SK-N-SH (cell line): ENCODE measurements around the gene KCNAB1.

Experiments used
- CHD2 ChIP-seq: fragments of 150-350 bp; IDR thresholded peaks from 2 replicates; pipeline ENCODE4 v1.6.1; 2018; ENCODE audit warnings: low read length; ENCODE audit not compliant: partially characterized antibody
- ELF1 ChIP-seq: IDR thresholded peaks from 2 replicates; pipeline ENCODE4 v1.4.0; 2012
- EP300 ChIP-seq, 2 experiments: IDR thresholded peaks; 2 replicates each; pipeline versions ENCODE4 v1.4.0 to v1.6.1; 2012; ENCODE audit warnings: borderline replicate concordance in 1 of 2, low read depth in 1 of 2, low read length in 1 of 2
- RFX5 ChIP-seq: IDR thresholded peaks from 2 replicates; pipeline ENCODE4 v1.6.1; 2012; ENCODE audit warnings: mild to moderate bottlenecking, improper control_type of control experiment, low read length
- SIN3A ChIP-seq: IDR thresholded peaks from 2 replicates; pipeline ENCODE4 v1.6.1; 2012; ENCODE audit warnings: low read depth, mild to moderate bottlenecking, low read length, moderate library complexity, borderline replicate concordance
- SMC3 ChIP-seq: IDR thresholded peaks from 2 replicates; pipeline ENCODE4 v1.6.1; 2012; ENCODE audit warnings: low read depth, low read length, improper control_type of control experiment
- TCF12 ChIP-seq: IDR thresholded peaks from 2 replicates; pipeline ENCODE4 v1.4.0; 2012
- TF ChIP-seq, protein P1 (sequence below): fragments of 200-600 bp; sonication (generic); IDR thresholded peaks from 2 replicates; pipeline ENCODE4 v1.6.1; 2017; ENCODE audit warnings: antibody characterized with exemption, mild to moderate bottlenecking, moderate library complexity
- TF ChIP-seq, protein P2 (sequence below): IDR thresholded peaks from 2 replicates; pipeline ENCODE4 v1.4.0; 2012; ENCODE audit warnings: low read depth
- TF ChIP-seq, protein P3 (sequence below): fragments of 150-350 bp; IDR thresholded peaks from 2 replicates; pipeline ENCODE4 v1.6.1; 2016; ENCODE audit warnings: mild to moderate bottlenecking, low read depth, low read length

DNA sequence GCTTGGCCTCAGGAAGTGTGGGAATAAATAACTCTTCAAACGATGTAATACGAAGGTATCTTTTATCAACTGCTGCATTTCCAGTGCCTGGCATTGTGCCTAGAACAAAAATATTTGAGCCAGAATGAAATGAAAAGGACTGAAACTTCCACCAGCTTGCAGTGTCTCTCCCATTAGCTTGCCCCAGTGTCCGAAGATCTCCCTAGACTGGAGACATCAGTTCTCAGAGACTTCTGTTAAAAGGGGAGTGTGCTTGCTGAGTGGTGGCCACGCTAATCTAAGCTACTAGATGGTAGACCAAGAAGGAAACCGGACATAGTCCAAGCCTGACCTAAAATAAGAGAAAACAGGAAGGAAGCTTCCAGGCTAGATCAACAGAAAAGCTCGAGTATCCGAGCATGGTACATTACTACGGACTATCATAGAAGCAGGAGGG, 28.6 kb downstream of the KCNAB1 start:
- TF ChIP-seq, protein P1, sequence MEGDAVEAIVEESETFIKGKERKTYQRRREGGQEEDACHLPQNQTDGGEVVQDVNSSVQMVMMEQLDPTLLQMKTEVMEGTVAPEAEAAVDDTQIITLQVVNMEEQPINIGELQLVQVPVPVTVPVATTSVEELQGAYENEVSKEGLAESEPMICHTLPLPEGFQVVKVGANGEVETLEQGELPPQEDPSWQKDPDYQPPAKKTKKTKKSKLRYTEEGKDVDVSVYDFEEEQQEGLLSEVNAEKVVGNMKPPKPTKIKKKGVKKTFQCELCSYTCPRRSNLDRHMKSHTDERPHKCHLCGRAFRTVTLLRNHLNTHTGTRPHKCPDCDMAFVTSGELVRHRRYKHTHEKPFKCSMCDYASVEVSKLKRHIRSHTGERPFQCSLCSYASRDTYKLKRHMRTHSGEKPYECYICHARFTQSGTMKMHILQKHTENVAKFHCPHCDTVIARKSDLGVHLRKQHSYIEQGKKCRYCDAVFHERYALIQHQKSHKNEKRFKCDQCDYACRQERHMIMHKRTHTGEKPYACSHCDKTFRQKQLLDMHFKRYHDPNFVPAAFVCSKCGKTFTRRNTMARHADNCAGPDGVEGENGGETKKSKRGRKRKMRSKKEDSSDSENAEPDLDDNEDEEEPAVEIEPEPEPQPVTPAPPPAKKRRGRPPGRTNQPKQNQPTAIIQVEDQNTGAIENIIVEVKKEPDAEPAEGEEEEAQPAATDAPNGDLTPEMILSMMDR: no peak
- TF ChIP-seq TCF12 (no peak), CHD2 (no peak), ELF1 (no peak), SMC3 (no peak), RFX5 (no peak), EP300 (IDR thresholded peaks at IDR 0.05; ENCODE audit: borderline replicate concordance in 1 of 2, low read depth in 1 of 2, low read length in 1 of 2) (no peak), SIN3A (no peak)
- TF ChIP-seq, protein P2, sequence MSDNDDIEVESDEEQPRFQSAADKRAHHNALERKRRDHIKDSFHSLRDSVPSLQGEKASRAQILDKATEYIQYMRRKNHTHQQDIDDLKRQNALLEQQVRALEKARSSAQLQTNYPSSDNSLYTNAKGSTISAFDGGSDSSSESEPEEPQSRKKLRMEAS: no peak
- TF ChIP-seq, protein P3, sequence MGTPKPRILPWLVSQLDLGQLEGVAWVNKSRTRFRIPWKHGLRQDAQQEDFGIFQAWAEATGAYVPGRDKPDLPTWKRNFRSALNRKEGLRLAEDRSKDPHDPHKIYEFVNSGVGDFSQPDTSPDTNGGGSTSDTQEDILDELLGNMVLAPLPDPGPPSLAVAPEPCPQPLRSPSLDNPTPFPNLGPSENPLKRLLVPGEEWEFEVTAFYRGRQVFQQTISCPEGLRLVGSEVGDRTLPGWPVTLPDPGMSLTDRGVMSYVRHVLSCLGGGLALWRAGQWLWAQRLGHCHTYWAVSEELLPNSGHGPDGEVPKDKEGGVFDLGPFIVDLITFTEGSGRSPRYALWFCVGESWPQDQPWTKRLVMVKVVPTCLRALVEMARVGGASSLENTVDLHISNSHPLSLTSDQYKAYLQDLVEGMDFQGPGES: no peak
